Gastrocnemius medialis (tissue), 4 donors: ENCODE measurements around the gene CCDC127.

ENCODE experiments used
- CTCF ChIP-seq, 5 experiments: fragments of 450-650 bp in 3 of 5; fragments of 200-600 bp in 2 of 5; sonication (generic) in 2 of 5; IDR thresholded peaks in 4 of 5; conservative IDR thresholded peaks in 1 of 5; 1 replicate in 4 of 5; 2 replicates in 1 of 5; pipeline ENCODE4 v1.5.1; 2016 to 2019; ENCODE audit warnings: antibody characterized with exemption in 5 of 5, mild to moderate bottlenecking in 3 of 5, moderate library complexity in 3 of 5
- POLR2A ChIP-seq, 2 donors: fragments of 450-650 bp; IDR thresholded peaks; one replicate each; pipeline ENCODE4 v1.6.1; 2017; ENCODE audit warnings: antibody characterized with exemption in 2 of 2, mild to moderate bottlenecking in 2 of 2, moderate library complexity in 2 of 2

- TF ChIP-seq CTCF (IDR thresholded peaks at IDR 0.05 in 4 of 5, conservative IDR thresholded peaks at IDR 0.05 in 1 of 5) (no peak), POLR2A (IDR thresholded peaks at IDR 0.05) (no peak)
These were observed 49.8 kb upstream of the CCDC127 start for GRCh38 chr5:267716-268115.
